ENCODE data around the gene CRIM1.
A peak's percentile ranks its signal among the peaks of the same experiment; 100 is the strongest.

Gene CRIM1

DNA sequence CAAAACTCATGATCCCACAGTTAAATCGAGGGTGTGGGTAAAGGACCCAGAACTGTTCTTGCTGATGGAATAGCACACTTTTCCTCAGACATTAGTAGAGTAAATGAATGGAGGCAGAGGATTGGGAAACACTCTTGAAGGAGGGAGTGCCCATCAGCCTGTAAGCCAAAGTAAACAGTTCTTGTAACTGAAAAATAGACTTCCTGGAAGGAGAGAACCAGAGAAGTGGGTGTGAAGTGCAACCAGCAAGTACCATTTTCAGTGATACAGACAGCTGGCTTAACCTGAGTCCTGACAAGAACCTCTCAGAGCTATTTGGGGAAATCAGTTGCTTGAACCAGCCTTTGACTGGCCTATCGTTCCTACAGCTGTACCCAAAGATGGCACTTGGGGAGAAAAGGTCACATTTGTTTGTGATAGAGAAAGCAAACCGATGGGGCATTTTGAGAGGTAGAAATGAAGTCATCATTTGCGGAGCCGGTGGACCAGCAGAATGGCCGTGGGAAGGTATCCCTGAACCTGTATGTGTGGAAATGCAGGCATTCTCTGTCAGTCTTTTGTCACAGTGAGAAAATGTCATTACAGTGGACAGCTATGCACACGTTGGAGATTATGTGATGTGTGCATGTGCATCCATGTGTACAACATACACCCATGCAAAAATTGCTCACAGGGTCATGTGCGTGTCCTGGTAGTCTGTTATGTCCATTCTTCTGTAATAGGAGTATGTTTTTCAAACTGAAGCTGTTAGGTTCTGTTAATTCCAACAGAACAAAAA is 17.8 kb downstream of the CRIM1 start:
- DNase-seq = peak; percentile 85

DNA sequence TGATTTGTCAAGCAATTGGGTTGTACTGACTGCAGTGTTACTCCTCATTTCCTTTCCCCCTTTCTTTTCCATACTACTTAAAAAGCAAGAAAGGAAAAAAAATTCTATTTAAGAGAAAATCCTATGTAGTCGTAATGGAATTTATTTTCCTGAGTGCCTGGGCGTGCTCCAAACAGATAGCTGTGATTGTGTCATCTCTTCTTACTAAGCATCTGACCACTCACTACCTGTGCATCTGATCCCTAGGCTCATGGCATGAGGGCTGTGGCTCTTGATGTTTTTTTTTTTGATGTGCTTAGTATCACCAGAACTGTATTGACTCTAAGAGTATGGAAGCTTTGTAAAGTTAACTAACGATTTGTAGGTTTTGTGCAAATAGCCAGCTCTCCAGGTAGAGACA is 19.0 kb downstream of the CRIM1 start:
- no peak for DNase-seq

DNA sequence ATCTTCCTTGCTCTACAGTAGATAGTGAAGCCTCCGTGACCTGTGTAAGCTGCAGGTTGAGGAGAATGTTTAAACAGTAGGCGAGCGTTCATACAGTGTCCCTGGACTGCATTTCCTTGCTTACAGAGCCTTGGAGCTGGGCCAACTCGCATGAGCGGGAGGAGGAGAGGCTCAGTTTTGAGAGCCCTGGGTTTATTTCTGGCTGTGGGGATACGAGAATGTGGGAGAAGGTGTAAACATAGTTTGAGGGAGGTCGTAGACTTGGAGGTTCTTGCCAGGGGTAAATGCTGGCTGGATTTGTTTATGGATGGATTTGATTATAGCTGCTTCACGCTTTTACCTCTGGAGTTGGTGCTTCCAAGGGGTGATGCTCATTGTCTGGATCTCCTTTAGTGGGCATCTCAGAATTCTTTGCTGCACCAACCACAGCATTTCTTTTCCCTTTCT is 20.8 kb downstream of the CRIM1 start:
- DNase-seq = peak; percentile 85

DNA sequence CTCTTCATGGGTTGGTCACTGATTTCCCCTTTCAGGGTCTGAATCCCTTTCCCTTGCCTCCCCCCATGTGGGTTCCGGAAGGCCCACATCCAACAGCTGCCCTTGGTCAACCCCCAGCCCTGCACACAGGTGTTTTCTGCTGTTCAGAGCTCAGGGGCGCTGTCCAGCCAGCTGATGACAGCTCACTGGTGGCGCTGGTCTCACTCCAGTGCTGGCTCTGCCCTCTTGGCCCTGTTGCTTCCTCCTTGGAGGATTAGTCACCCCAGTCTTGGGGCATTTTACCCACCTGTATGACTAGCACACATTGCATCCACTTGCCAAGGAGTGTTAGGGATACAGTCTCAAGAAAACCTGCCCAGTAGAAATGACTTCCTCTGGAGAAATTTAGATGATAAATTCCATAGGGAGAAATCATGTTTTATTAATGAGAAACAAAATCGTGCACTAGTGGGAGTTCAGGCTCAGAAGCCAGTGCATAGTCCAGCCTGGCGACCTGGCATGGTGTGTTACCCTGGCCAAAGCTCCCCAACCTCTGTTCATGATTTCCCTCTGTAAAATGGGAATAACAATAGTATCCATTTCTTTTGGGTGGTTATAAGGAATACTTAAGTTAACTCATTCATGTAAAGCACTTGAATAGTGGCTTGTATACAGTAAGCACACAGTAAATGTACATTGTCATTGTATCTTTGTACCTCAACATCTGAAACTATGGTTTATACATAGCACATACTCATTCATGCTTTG is 21.6 kb downstream of the CRIM1 start:
- DNase-seq = no peak

DNA sequence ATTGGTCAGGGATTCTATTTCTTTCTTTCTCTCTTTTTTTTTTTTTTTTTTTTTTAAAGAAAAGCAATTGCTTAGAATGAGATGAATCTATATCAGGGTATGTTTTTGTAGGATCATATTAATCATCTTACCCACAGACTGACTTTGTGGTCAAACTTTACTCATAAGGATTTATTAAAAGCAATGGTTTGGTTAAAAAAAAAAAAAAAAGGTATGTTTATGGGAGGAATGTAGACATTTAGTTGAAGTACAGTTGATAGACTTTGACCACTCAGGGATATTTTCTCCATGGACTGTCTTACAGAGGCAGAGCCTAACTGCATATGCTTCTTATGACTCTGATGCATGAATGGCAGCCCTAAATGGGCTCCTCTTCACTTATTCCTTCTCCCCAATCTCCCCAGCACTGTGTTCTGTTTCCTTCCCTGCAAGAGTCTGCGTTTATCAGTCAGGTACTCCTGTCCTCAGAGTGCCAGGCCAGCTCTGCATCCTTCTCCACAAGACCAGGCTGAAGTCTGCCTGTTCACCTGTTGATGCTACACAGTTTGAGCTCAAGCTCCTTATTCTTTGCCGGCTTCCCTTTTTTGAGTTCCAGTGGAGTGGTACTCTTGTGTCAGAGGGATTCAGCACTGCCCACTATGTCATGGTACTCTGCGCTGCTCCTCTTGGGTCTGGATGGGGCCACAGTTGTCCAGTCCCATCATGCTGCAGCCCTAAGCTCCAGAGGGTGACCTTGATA is 24.3 kb downstream of the CRIM1 start:
- no peak for DNase-seq

DNA sequence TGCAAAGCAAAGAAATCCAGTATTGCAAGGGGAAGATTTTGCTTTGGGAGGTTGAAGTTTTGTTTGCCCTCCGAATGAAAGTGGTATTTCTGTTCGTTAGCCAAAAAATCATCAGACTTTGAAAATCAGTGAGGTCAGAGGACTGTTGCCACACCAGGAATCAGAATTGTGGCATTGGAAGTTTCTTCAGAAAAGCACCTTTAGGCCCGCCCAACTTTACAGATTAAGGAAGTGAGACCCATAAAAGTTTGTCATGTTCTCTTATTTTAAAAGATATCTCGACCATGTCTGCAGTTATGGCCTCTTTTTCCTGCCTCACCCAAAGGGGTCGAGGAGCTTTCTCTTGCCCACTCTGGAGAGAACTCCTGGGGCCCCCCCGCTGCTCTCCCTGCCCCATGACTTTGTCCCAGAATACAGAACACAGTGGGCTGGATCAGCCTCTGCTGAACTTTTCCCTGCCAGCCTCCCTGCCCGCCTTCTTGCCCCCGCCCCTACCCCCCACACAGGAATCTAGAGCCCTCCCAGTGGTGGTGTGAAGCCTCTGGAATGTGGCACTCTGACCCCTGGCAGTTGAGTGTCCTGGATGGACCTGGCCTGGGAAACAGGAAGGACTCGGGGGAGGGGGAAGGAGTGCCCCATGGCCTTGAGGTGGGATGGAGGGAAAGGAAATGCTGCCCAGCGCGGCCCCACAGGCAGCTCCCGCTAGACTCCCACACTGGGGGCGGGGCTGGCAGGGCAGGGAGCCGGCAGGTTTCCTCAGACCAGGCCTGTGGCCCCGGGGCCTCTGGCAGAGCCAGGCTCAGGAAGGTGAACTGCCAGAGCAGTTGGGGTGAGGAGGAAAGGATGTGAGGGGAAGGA is 25.3 kb downstream of the CRIM1 start:
- no peak for DNase-seq

DNA sequence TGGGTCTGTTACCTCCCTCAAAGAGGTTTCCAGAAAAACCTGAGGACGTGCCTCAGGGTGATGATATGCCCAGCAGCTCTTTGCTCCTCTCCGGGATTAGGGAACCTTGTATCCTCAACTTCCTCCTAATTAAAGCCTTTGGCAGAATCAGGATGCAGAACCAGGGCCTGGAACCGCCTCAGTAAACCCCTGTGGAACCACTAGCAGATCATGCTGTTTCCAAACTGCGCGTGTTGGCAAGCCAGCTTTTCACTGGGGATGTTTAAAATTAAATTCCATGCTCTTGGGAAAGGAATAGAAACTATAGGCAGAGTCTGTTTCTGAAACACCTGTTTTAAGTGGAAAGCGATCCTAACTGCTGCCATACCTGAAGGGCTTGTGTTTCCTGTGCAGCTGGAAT is 26.4 kb downstream of the CRIM1 start:
- DNase-seq = peak; percentile 60

DNA sequence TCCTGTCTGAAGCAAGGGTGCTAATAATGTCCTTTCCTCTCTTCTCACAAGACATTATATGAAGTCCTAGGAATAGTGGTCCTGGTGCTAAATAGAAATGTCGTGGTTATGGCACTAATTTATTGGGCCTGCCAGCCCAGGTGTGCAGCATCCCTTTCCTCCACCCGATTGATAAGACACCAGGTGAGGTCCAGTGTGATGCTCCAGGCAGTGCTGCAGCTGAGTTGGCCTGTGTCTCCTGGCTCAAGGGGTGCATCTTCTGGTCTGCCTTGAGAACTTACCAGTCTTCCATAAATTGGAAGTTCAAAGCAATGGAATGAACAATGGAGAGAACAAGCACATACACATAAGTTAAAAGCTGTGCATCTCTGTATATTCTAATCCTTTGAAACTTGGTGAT is 26.9 kb downstream of the CRIM1 start:
- no peak for DNase-seq

DNA sequence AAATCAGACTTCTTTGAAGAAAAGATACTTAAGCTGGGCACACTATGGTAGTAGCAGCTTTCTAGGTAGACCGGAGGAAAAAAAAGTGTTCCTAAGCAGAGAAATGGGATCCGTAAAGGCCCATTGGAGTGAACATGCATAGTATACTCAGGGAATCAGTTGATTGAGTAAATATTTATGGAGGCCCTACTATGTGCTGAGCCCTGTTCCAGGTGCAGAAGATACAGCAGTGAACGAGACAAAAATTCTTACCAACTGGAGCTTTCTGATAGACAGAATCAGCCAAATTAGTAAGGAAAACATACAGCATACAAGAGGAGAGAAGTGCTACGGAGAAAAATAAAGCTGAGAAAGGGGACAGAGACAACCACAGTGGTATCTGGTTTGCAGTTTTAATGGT is 28.1 kb downstream of the CRIM1 start:
- DNase-seq = no peak

DNA sequence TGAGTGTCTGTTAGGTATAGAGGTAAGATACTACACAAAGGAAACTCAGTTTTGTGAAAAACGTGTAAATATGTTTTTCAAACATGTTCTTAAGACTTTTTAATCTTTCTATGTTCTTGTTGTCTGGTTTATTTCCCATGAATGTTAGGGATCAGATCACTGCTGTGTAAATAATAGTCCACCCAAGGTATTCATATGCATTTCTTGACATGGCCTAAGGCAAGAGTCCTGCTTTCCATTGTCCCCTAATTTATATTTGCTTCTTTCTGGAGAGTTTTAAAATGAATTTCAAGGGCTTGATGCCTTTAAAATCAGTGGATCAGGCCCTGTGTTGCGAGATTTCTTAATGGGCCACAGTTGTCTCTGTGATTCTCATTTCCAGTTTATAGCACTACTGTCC is 28.9 kb downstream of the CRIM1 start:
- no peak for DNase-seq

DNA sequence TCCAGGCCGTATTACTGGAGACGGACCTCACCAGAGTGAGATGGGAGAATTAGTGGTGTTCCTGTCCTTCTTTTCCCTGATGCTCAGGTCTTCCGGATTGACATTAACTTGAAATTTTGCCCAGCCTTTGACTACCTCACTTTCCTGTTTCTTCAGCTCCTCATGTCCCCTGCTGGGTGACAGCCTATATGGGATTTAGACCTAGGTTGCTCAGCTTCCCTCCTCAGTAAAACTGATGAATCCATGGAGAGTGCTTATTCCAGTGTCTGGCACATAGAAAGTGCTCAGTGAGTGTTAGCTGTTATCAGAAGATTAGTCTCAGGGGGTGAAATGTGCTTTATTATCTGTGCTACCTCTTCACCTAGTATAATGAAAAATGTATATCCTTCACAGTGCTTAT is 30.0 kb downstream of the CRIM1 start:
- DNase-seq = no peak

DNA sequence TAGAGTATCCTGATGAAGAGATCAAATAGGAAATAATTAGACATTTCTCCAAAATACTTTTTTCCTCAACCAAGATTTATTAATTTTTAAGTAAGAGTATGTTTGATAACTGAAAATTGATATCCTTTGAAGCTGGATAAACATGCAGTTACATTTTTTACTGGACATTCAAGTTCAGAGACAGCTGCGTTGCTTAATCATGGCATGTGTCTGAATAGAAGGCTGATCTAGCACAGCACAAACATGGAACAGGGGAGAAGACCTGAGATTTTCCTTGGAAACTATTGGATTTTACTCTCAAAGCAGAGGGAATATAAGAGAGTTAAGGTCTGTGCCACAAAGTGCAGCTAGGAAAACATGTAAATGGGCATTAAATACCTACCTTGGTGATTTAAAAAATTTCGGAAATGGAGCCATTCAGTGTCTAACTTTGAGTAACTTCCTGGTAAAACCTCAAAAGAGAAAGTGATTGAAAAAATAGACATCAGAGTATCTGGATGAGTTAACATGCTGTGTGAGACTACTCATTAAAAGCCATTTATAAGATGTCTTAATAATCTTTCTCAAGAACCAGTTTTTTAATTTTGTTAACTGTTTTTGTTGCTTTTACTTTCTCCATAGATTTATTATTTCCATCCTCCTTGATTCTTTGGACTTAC is 31.8 kb downstream of the CRIM1 start:
- no peak for DNase-seq

DNA sequence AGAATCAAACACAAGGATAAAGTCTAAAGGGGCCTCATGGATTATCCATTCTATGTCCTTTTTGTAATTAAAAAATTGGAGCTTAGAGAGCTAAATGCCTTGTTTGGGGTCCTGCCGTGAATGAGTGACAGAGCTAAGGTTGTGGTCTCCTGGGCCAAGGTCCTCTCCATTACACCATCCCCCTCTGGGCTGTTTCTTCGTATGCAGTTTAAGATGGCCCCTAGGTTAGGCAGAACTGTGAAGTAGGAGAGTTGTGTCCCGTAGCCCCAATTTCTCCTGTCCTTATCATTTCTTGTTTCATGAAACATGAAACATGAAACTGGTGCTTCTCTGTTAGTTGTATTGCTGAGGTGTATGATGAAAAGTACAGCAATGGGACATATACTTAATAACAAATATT is 32.9 kb downstream of the CRIM1 start:
- no peak for DNase-seq

DNA sequence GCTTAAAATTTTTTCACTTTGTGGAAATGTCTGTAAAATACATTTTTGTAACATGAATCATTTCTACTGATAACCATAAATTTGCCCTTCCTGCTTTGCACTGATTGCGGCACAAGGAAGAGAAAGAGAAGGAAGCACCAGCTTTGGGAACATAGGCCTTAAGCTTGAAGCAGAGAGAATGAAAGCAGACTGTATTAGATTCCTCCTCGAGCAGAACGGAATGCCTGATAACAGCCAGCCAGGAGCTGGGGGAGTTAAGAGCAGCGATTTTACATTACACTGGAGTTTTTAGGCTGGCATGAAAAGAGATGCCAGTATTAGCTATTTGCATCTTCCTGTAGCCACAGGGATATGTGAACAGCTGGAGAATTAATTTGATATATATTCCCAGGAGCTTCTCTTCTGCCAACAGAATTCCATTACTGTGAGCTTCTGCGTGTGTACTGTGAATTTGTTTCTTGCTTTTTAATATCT is 33.5 kb downstream of the CRIM1 start:
- DNase-seq = no peak

DNA sequence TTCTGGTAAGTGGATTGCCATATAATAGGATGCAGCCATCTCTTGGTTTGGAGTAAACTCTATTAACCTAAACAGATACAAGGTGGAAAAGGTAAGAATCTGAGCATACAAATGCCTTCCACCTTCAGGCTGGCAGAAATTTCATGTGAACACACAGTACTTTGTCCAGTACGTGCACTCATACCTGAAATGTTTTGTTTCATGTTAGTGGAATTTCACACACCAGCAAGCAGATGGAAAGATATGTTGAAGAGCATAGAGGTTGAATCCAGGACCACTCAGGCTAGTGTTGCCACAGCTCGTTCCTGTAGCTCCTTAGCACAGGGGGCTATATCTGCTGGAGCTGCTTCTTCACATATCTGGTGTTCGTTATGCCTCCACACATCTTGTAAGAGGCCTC is 34.0 kb downstream of the CRIM1 start:
- no peak for DNase-seq

DNA sequence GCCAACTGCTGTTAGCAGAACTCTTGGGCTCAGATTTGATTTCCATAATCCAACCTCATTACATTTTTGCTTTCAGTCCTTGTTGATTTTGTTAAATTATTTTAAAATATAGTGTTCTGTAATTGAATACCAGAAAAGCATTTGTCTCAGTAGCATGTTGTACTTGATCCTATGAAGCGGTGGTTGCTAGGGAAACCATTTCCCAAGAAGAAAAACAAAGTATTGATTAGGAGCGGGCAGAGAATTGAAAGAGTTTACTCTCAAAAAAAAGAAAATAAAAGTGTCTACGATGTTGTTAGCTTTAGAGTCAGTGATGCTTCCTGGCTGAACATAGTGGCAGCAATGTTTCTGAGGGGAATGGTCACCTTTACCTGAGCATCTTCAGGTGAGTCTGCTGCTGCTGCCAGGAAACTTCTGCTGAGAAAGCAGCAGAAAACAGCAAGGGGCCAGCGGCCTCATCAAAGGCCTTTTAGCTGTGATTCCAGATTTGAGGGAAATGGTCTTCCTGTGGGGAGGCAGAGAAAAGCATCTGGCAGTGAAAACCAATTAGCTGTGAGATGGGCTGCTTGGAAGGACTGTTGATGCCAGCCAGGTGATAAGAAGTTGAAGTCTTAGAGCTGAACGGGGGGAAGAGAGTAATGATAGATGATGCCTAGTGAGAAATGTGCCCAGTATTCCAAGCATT is 37.1 kb downstream of the CRIM1 start:
- DNase-seq = no peak

DNA sequence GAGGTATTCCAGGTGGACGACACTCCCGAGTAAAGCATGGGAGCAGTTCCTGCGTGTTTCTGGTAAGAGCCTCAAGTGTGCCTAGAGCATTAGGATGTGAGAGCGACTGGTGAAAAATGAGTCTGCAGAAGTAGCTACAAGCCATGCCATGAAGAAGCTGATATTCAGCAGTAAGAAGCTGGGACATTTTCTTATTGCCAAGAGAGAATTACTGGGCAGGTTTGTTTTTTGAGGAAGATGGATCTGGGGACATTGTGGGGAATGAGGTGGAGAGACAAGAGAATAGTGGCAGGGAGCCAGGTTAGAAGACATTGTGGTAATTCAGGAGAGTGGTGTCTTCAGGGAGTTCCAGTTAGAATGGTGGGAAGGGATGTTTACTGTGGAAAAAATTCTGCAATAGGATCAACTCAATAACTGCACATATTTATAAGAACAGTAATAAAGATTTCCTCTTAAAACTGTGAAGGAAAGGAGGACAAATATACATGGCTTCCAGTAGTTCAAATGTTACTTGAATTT is 38.2 kb downstream of the CRIM1 start:
- no peak for DNase-seq

DNA sequence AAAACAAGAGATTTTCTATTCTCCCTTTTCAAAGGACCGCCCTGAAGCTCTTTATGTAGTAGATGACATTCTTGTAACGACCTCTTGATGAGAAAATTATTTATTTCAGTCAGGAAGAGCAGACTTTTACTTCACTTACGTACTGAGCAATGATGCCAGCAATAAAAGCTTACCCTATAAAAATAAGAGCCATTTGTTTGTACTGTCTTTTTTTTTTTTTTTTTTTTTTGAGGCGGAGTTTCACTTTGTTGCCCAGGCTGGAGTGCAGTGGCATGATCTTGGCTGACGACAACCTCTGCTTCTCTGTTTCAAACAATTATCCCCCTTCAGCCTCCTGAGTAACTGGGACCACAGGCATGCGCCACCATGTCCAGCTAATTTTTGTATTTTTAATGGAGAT is 39.2 kb downstream of the CRIM1 start:
- DNase-seq = no peak

DNA sequence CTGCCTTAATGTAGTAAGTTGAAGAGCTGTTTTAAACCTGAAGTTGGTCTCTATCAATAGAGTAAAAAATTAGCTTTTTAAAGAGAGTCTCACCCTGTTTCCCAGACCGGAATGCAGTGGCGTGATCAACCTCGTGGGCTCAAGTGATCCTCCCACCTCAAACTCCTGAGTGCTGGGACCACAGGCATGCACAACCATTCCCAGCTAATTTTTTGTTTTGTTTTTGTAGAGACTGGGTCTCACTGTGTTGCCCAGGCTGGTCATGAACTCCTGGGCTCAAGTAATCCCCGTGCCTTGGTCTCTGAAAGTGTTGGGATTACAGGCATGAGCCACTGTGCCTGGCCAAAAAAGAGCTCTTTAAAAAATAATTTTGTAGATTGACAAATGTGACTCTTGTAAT is 40.3 kb downstream of the CRIM1 start:
- no peak for DNase-seq

DNA sequence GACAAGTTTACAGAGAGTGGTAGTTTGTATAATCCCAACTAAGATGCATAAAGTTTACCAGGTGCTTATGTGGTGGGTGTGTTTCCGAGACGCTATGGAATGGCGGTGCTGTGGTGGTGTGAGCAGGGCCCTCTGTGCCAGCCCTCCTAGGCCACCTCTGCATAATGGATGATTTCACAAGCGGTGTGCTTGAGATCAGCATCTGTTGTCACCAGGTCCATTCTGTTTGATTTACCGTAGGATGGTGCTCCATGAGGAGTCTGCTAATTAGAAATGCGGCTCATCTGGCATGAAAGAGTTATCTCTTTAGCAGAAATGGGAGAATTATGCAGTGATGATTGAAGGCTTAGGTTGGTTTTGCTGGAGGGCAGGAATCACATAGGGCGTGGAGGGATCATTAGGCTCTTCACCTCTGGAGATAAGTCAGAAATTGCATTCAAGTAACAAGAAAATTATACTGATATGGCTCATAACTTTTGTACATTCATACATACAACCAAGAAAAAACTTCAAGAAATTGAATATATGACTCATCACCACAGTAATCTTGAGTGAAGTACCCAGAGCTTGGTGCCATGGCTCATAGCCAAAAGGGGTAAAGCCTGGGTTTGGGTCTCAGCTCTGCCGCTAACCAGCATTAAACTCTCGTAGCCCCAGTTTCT is 41.4 kb downstream of the CRIM1 start:
- DNase-seq = no peak
